Skeletal muscle tissue (tissue), 4 donors: ENCODE measurements around the gene AP1G2. TPM values are rescaled to one million over a fixed set of nuclear protein-coding genes. Genes with fewer than 3 reads are reported as not detected.

ENCODE experiments used
- H3K27ac ChIP-seq: one replicate; pipeline ENCODE4 v1.7.0; 2013; ENCODE audit warnings: mild to moderate bottlenecking, low read depth, low read length, inconsistent platforms
- H3K27me3 ChIP-seq, 3 donors: one replicate each; pipeline ENCODE4 v1.7.0; 2013; ENCODE audit warnings: low read length in 3 of 3; ENCODE audit not compliant: control insufficient read depth in 3 of 3, insufficient read depth in 3 of 3
- H3K36me3 ChIP-seq, 3 donors: one replicate each; pipeline ENCODE4 v1.7.0; 2013; ENCODE audit warnings: low read length in 3 of 3; ENCODE audit not compliant: control insufficient read depth in 3 of 3, insufficient read depth in 3 of 3
- H3K4me1 ChIP-seq, 3 donors: one replicate each; pipeline ENCODE4 v1.7.0; 2013; ENCODE audit warnings: low read length in 3 of 3, mild to moderate bottlenecking in 3 of 3; ENCODE audit not compliant: control insufficient read depth in 3 of 3, insufficient read depth in 3 of 3
- H3K4me3 ChIP-seq, 3 donors: one replicate each; pipeline ENCODE4 v1.7.0; 2013; ENCODE audit warnings: low read length in 3 of 3
- H3K9ac ChIP-seq, 3 donors: one replicate each; pipeline ENCODE4 v1.7.0; 2013; ENCODE audit warnings: low read length in 3 of 3, mild to moderate bottlenecking in 3 of 3, moderate library complexity in 2 of 3, low read depth in 1 of 3
- H3K9me3 ChIP-seq, 3 donors: one replicate each; pipeline ENCODE4 v1.7.0; 2013; ENCODE audit warnings: low read length in 3 of 3; ENCODE audit not compliant: control insufficient read depth in 3 of 3
- total RNA-seq: library from RNA; depleted of rRNA; stranded (reverse); fragments of >200 nt; gene quantifications from one replicate; pipeline ENCODE4 v1.2.3, GENCODE V29; 2014
- donor health status: Osteomylitis.

The AP1G2 gene
- total RNA-seq, 1 donor from 2014 or later: 8.4 TPM

GRCh38 chr14:23573384-23574015 is 5.9 kb upstream of the AP1G2 start:
- Histone ChIP-seq H3K27ac (no peak overlapping the region), H3K9me3 (no peaks in the 10 kb centered on the region), H3K9ac (no peak overlapping the region), H3K4me3 (no peak overlapping the region), H3K4me1 (peaks cover 0 to 17% (median 6%) of the 10 kb centered on the region in 3 donors), H3K36me3 (no peaks in the 10 kb centered on the region), H3K27me3 (peaks cover 49 to 60% (median 51%) of the 10 kb centered on the region in 3 donors)

GRCh38 chr14:23572836-23573235 is 5.2 kb upstream of the AP1G2 start:
- peaks cover 47 to 55% (median 47%) of the 10 kb centered on the region in 3 donors for H3K27me3 ChIP-seq
- H3K27ac ChIP-seq: no peak overlapping the region
- peaks cover 0 to 17% (median 6%) of the 10 kb centered on the region in 3 donors for H3K4me1 ChIP-seq

GRCh38 chr14:23572524-23572828 is 4.9 kb upstream of the AP1G2 start:
- H3K9me3 ChIP-seq: no peaks in the 10 kb centered on the region
- H3K9ac ChIP-seq: no peak overlapping the region
- H3K4me3 ChIP-seq: no peak overlapping the region
- peaks cover 0 to 21% (median 9%) of the 10 kb centered on the region in 3 donors for H3K4me1 ChIP-seq
- no peak overlapping the region for H3K27ac ChIP-seq
- H3K27me3 ChIP-seq: peaks cover 43 to 51% (median 43%) of the 10 kb centered on the region in 3 donors
- H3K36me3 ChIP-seq: no peaks in the 10 kb centered on the region

More at GRCh38 chr14:23572836-23573235, 5.2 kb upstream of the AP1G2 start:
- Histone ChIP-seq H3K9me3 (no peaks in the 10 kb centered on the region), H3K36me3 (no peaks in the 10 kb centered on the region), H3K9ac (no peak overlapping the region), H3K4me3 (no peak overlapping the region)

- no peak overlapping the region for H3K27ac ChIP-seq
- no peaks in the 10 kb centered on the region for H3K9me3 ChIP-seq
- H3K9ac ChIP-seq: no peak overlapping the region
- H3K4me1 ChIP-seq: peaks cover 1 to 24% (median 8%) of the 10 kb centered on the region in 3 donors
- no peaks in the 10 kb centered on the region for H3K36me3 ChIP-seq
- peaks cover 38 to 47% (median 40%) of the 10 kb centered on the region in 3 donors for H3K27me3 ChIP-seq
- no peak overlapping the region for H3K4me3 ChIP-seq
Measured at GRCh38 chr14:23571701-23572523, 4.3 kb upstream of the AP1G2 start.

- peaks cover 5 to 29% (median 10%) of the 10 kb centered on the region in 3 donors for H3K4me1 ChIP-seq
- no peak overlapping the region for H3K4me3 ChIP-seq
- no peak overlapping the region for H3K27ac ChIP-seq
- no peaks in the 10 kb centered on the region for H3K36me3 ChIP-seq
- no peak overlapping the region for H3K9ac ChIP-seq
- H3K27me3 ChIP-seq: peaks cover 31 to 37% (median 33%) of the 10 kb centered on the region in 3 donors
- no peaks in the 10 kb centered on the region for H3K9me3 ChIP-seq
Measured at GRCh38 chr14:23570806-23571483, 3.4 kb upstream of the AP1G2 start.

GRCh38 chr14:23569443-23570151 is 2.0 kb upstream of the AP1G2 start:
- peaks cover 5 to 29% (median 10%) of the 10 kb centered on the region in 3 donors for H3K4me1 ChIP-seq
- H3K4me3 ChIP-seq: no peak overlapping the region
- H3K27ac ChIP-seq: no peak overlapping the region
- peaks cover 22 to 27% (median 25%) of the 10 kb centered on the region in 3 donors for H3K27me3 ChIP-seq
- no peaks in the 10 kb centered on the region for H3K9me3 ChIP-seq
- H3K36me3 ChIP-seq: no peaks in the 10 kb centered on the region
- H3K9ac ChIP-seq: no peak overlapping the region

GRCh38 chr14:23568600-23569331 is 1.2 kb upstream of the AP1G2 start:
- H3K27me3 ChIP-seq: peaks cover 22 to 27% (median 25%) of the 10 kb centered on the region in 3 donors
- peaks cover 0 to 2% (median 1%) of the 10 kb centered on the region in 3 donors for H3K36me3 ChIP-seq
- no peak overlapping the region for H3K4me3 ChIP-seq
- peaks cover 5 to 29% (median 10%) of the 10 kb centered on the region in 3 donors for H3K4me1 ChIP-seq
- H3K9me3 ChIP-seq: no peaks in the 10 kb centered on the region
- H3K9ac ChIP-seq: no peak overlapping the region
- H3K27ac ChIP-seq: no peak overlapping the region

- Histone ChIP-seq H3K27ac (no peak overlapping the region), H3K4me3 (no peak overlapping the region), H3K9me3 (no peaks in the 10 kb centered on the region)
Measured at GRCh38 chr14:23568021-23568599, 519 bp upstream of the AP1G2 start.

GRCh38 chr14:23566778-23567185 is 809 bp downstream of the AP1G2 start:
- Histone ChIP-seq H3K9me3 (no peaks in the 10 kb centered on the region), H3K27ac (no peak overlapping the region)

More at GRCh38 chr14:23568021-23568599, 519 bp upstream of the AP1G2 start:
- Histone ChIP-seq H3K9ac (peak overlapping the region in 1 of 3 donors; percentile 77), H3K36me3 (peaks cover 0 to 4% (median 3%) of the 10 kb centered on the region in 3 donors), H3K27me3 (peaks cover 15 to 24% (median 19%) of the 10 kb centered on the region in 3 donors), H3K4me1 (peaks cover 5 to 27% (median 10%) of the 10 kb centered on the region in 3 donors)

More at GRCh38 chr14:23566778-23567185, 809 bp downstream of the AP1G2 start:
- Histone ChIP-seq H3K36me3 (peaks cover 0 to 4% (median 3%) of the 10 kb centered on the region in 3 donors), H3K27me3 (peaks cover 3 to 11% (median 10%) of the 10 kb centered on the region in 3 donors), H3K9ac (peak overlapping the region; percentile 76 to 78 (median 77)), H3K4me1 (peaks cover 7 to 21% (median 16%) of the 10 kb centered on the region in 3 donors), H3K4me3 (peak overlapping the region; percentile 82 to 85 (median 83))
